HG03175 (cell line): Measurements from ENCODE around the gene CDC42BPB.

Experiments used
- ATAC-seq: cut with Tn5 transposase; IDR thresholded peaks from one replicate; pipeline ENCODE4 v1.9.1; 2021; ENCODE audit warnings: mild to moderate bottlenecking, moderate library complexity; ENCODE audit not compliant: unreplicated experiment

The CDC42BPB gene

GRCh38 chr14:103073876-103074728, 16.8 kb upstream of the CDC42BPB start:
- no peak for ATAC-seq

DNA sequence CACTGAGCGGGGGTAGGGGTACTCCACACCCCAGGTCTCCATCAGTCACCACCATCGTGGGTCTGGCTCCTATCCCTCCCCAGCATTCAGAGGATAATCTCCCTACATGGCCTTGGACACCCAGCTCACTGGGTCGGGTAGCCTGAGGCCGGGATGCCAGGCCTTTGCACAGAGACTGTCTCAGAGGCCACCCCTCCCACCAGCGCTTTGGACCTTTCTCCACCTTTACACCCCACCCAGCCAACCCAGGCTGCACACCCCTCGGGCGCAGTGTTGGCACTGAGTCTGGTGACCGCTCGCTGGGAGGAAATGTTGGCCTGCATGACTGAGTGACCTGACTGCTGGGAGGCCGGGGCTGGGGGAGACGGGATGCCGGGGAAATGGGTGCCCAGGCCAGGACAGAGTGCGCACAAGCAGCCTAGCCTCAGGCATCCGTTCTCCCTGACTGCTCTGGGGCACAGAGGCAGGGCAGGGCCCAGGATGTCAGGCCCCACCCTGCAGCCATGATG, 16.1 kb upstream of the CDC42BPB start:
- ATAC-seq: no peak

DNA sequence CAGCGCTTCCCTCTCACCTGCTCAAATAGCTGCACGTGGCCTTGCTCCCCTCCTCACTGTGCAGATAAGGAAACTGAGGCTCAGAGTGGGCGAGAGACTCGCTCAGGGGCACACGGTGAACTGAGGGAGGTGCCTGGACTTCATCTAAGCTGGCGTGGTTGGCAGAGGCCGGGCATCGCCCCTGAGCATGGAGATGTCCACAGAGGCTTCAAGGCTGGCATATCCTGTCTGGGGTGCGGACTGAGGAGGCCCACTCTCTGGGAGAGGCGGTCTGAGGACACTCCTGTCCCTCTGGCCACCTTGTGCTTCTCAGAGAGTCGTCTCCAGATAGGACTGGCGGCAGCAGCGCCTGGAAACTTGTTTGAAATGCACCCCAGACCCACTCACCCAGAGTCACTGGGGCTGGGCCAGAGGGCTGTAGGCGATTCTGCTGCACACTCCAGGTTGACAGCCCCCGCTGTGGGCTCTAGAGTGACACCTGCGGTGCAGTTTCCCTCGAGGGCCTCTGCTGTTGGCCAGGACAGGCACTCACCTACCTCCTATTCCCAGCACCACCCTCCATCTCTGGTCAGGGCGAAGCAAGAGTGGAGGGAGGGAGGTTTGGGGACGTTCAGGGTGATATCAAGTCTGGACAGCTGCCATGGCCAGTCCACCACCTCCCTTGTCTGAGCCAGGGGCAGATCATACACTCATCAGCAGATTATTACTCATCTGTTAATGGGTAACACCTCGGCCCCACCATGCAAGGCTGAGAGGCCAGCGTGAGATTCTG, 15.4 kb upstream of the CDC42BPB start:
- no peak for ATAC-seq

- ATAC-seq: no peak
These were observed 14.3 kb upstream of the CDC42BPB start for GRCh38 chr14:103071544-103072251.

DNA sequence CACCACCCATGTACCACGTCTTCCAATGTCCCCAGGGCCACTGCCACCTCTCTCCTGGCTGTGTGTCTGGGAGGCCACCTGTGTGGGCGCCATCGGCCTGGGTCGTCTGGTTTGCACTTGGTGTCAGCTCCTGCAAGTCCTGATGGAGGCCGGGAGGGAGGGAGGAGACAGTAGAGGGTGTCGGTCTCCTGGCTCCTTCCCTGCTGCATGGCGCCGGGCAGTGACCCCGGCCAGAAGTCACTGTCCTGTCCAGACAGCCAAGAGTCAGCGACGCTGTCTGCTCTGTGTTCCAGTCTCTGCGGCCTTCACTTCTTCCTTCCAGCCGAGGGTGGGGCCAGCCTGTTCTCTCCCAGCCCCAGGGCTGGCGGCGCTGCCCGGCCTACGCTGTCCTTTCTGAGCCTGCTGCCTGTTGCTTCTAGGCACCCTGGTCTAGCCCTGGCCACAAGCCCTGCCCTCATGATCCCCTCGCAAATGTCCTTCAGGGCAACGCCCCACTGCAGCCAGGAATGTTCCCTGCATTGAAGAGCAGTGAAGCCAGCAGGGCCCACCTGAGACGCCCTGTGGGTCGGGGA, 13.7 kb upstream of the CDC42BPB start:
- ATAC-seq: no peak

DNA sequence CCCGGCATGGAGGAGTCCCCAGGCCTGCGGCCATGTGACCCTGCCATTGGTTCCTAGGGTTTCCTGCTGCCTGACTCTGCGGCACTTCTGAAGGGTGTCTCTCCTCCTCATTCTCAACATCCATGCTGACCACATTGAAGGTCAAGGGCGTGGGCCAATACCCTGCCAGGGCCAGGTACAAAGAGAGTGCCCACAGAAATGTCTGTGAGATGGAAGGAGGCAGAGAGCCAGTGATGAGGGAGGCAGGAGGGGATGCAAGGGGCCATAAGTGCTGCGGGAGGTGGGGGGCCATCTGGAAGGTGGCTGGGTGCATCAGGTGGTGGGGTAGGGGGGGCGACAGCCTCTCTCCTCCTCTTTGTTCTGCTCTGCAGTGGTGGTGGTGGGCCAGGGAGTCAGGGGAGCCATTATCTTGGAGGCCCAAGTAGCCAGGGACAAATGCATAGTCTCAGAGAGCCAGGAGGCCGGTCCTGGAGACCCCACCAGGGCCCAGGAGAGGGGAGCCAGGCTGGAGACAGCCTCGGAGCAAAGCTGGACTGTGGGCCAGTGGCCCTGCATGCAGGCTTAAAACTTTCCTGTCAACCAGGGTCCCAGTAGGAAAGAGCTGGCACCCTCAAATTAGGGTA, 13.0 kb upstream of the CDC42BPB start:
- ATAC-seq: no peak

GRCh38 chr14:103068351-103069073, 11.2 kb upstream of the CDC42BPB start:
- ATAC-seq: no peak

DNA sequence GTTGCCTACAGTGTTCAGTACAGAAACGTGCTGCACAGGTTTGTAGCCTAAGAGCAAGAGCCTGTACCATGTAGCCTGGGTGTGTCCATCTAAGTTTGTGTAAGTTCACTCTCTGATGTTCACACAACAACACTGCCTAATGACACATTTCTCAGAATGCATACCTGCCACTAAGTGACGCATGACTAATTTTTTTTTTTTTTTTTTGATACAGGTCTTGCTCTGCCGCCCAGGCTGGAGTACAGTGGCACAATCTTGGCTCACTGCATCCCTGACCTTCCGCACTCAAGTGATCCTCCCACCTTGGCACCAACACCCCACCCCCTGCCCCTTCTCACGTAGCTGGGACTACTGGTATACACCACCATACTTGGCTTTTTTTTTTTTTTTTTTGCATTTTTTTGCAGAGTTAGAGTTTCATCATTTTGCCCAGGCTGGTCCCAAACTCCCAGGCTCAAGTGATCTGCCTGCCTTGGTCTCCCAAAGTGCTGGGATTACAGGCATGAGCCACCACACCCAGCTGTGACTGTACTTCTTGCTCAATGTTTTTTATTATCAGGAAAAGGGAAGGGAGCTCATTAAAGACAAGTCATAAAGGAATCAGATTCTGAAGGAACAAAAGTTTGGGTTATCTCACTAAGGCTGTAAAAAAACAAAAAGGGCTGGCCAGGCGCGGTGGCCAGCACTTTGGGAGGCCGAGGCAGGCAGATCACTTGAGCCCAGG, 10.0 kb upstream of the CDC42BPB start:
- ATAC-seq: no peak

GRCh38 chr14:103066399-103066798, 9.1 kb upstream of the CDC42BPB start:
- no peak for ATAC-seq

- no peak for ATAC-seq
These were observed 8.5 kb upstream of the CDC42BPB start for GRCh38 chr14:103065861-103066260.

- ATAC-seq: no peak
These were observed 7.6 kb upstream of the CDC42BPB start for GRCh38 chr14:103064978-103065377.

DNA sequence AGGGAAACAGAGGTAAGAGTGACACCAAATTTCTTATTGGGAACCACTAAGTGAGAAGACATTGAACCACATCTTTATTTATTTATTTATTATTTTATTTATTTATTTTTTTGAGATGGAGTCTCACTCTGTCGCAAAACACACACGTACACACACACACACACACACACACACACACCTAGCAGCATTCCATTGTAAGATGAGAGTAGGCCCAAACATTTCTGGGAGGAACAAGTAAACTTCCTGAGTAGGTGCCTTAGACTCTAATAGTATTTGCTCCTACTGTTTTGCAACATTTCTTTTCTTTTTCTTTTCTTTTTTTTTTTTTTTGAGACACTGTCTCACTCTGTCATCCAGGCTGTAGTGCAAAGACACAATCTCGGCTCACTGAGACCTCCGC, 7.1 kb upstream of the CDC42BPB start:
- no peak for ATAC-seq

GRCh38 chr14:103061482-103061976, 4.2 kb upstream of the CDC42BPB start:
- no peak for ATAC-seq

- ATAC-seq: no peak
These were observed 2.2 kb upstream of the CDC42BPB start for GRCh38 chr14:103059556-103059955.

GRCh38 chr14:103058164-103059055, 1.1 kb upstream of the CDC42BPB start:
- no peak for ATAC-seq

DNA sequence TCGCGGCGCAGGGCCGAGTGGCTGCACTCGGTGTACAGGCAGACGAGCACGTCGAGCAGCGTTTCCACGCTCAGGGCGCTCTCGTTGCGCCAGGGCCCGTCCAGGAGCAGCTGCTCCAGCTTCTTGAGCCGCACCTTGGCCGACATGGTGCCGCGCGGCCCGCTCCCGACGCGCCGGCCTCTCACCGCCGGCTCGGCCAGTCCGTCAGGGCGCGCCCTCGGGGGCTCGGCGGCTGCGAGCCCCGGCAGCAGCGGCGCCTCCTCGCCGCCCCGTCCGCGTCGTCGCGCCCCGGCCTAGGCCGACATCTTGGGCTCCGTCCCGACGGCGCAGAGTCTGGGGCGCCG, 349 bp downstream of the CDC42BPB start:
- peak; percentile 37 for ATAC-seq

GRCh38 chr14:103056322-103057027, 874 bp downstream of the CDC42BPB start:
- no peak for ATAC-seq
